BJ (cell line): ENCODE data around the gene ZFP1. TPM values are rescaled to one million over a fixed set of nuclear protein-coding genes. Genes with fewer than 3 reads are reported as not detected.
A peak's percentile ranks its signal among the peaks of the same experiment; 100 is the strongest.

Source experiments
- CTCF ChIA-PET: fragments of 350-600 bp; formaldehyde crosslinking; extraction: SDS; loops from one replicate; lab custom pipeline; 2021; ENCODE audit warnings: antibody characterized with exemption, inconsistent platforms; lab: Yijun Ruan, JAX
- POLR2A ChIA-PET: fragments of 300-600 bp; sonication (Branson Sonifier 250); formaldehyde crosslinking; extraction: SDS; loops from one replicate; lab custom pipeline; 2021; ENCODE audit warnings: antibody characterized with exemption; lab: Charles Lee
- DNase-seq: peaks from one replicate; pipeline ENCODE4 v3.0.0-alpha.2; 2011; ENCODE audit warnings: low read depth
- H3K27me3 ChIP-seq: 2 replicates; pipeline ENCODE4 v1.6.0; 2011; ENCODE audit warnings: low read length; ENCODE audit not compliant: control insufficient read depth, insufficient read depth
- H3K36me3 ChIP-seq: 2 replicates; pipeline ENCODE4 v1.5.1; 2011; ENCODE audit warnings: low read length; ENCODE audit not compliant: control insufficient read depth, insufficient read depth
- H3K4me3 ChIP-seq: 2 replicates; pipeline ENCODE4 v1.5.1; 2011; ENCODE audit warnings: low read depth, mild to moderate bottlenecking, control low read depth, low read length
- CTCF ChIP-seq: IDR thresholded peaks from 2 replicates; pipeline ENCODE4 v1.5.1; 2011; ENCODE audit warnings: low read depth, mild to moderate bottlenecking, control low read depth, inconsistent platforms, low read length, moderate library complexity; ENCODE audit not compliant: insufficient read depth
- polyA minus RNA-seq: library from RNA; depleted of rRNA, polyadenylated mRNA; stranded (reverse); fragments of >200 nt; gene quantifications from 2 replicates; pipeline ENCODE4 v1.2.3, GENCODE V29; 2011; rRNA and poly(A)+ RNA removed
- polyA plus RNA-seq: library from polyadenylated mRNA; depleted of rRNA; stranded (reverse); fragments of >200 nt; gene quantifications from 2 replicates; pipeline ENCODE4 v1.2.3, GENCODE V29; 2011; rRNA removed

ZFP1 gene
- 3.4 and 5.7 TPM in 2 replicates for polyA plus RNA-seq
- polyA minus RNA-seq = 3.7 and 5.1 TPM in 2 replicates

GRCh38 chr16:75148311-75149195, at the start of gene ZFP1:
Gene ZFP1 (plus strand): TSS chr16:75148524. CDS start chr16:75152952, 4,428 bp downstream.
- Histone ChIP-seq H3K27me3 (no peaks in the 10 kb centered on the region), H3K36me3 (no peaks in the 10 kb centered on the region; the same call in 1 of the 2 replicates), H3K4me3 (peak within 1 kb of the TSS; percentile 94)
- peak; percentile 37 for DNase-seq
- TF ChIP-seq CTCF = no peak
- ChIA-PET CTCF (no interaction called here), POLR2A (no interaction called here)

- TF ChIP-seq CTCF = no peak
- H3K27me3 ChIP-seq = no peaks in the 10 kb centered on the region
- POLR2A ChIA-PET = no interaction called here
- DNase-seq = no peak
- H3K36me3 ChIP-seq = peaks cover 2% of the 10 kb centered on the region
- no peak overlapping the region for H3K4me3 ChIP-seq
- CTCF ChIA-PET = interaction anchor here (0.7 to 2.8 kb wide), 2 partner anchors 12 to 81 kb away, joined by 3 to 18 read pairs; no protein-coding TSS in a partner anchor
These were observed 49.2 kb upstream of the ZFP1 start for GRCh38 chr16:75099075-75099667.

- no peak for TF ChIP-seq CTCF
- ChIA-PET CTCF (interaction anchor here (0.7 to 3.6 kb wide), 4 partner anchors 11 to 82 kb away, joined by 3 to 18 read pairs (median 9); no protein-coding TSS in a partner anchor), POLR2A (no interaction called here)
- no peak for DNase-seq
- no peaks in the 10 kb centered on the region for H3K27me3 ChIP-seq
- peaks cover 2% of the 10 kb centered on the region for H3K36me3 ChIP-seq
- H3K4me3 ChIP-seq = no peak overlapping the region
These were observed 48.4 kb upstream of the ZFP1 start for GRCh38 chr16:75099738-75100602.

DNA sequence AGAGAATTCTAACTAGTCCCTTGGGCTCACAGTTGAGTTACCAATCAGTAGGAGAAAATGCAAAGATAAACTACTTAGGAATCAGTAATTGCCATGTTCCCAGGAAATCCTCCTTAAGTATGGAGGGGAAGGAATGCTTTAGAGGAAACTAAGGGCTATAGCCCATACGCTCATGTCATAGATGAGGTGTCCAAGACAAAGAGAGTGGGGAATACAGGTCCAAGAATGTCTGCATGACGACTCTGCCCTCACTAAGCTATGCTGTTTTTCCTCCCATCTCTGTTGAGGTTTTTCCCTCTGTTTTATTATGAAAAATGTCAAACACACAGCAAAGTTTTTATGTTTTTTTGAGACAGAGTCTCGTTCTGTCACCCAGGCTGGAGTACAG, 47.7 kb upstream of the ZFP1 start:
- H3K36me3 ChIP-seq = peaks cover 1% of the 10 kb centered on the region; the same call in 1 of the 2 replicates
- no peak overlapping the region for H3K4me3 ChIP-seq
- H3K27me3 ChIP-seq = no peaks in the 10 kb centered on the region
- POLR2A ChIA-PET = no interaction called here
- no peak for TF ChIP-seq CTCF
- DNase-seq = no peak
- CTCF ChIA-PET = interaction anchor here (1.5 to 3.6 kb wide), 2 partner anchors 11 to 82 kb away, joined by 8 to 10 read pairs; no protein-coding TSS in a partner anchor
